GM21390 (cell line): ENCODE measurements around the gene ATP8A1.

Source experiments
- ATAC-seq: cut with Tn5 transposase; IDR thresholded peaks from one replicate; pipeline ENCODE4 v1.9.1; 2021; ENCODE audit not compliant: unreplicated experiment

ATP8A1 gene

DNA sequence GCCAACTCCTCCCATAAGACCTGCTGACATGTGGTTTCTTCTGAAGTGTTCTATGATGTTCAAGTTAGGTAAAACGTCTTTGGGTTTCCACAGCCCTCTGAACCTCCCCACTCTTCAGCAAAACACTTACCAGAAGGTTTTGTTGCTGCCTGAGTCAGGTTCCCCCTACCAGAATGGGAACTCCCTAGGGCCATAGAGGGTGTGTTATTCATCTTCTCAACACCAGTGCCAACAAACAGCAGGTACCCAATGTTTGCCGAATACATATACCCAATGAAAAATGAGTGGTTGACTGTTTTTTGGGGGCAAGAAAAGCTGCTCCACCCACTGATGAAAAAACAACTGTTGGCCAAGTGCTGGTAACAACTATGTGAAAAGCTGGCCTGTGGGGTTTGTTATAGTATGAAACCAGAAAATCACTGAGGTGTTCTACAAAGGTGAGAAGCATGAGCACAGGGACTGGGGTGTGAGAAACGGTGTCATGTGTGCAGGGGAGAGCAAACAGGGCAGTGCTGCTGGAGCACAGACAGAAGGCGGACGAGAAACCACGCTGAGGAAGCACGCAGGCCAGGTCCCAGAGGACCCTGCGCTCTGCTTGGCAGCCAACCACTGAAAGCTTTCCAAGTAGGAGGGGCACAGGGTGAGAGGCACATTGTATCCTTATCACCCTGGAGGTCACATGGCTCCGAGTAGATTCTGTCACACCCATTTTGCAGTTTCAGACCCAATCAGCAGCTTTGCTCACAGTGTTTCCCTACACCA, 28.8 kb downstream of the ATP8A1 start:
- peak; percentile 90 for ATAC-seq

DNA sequence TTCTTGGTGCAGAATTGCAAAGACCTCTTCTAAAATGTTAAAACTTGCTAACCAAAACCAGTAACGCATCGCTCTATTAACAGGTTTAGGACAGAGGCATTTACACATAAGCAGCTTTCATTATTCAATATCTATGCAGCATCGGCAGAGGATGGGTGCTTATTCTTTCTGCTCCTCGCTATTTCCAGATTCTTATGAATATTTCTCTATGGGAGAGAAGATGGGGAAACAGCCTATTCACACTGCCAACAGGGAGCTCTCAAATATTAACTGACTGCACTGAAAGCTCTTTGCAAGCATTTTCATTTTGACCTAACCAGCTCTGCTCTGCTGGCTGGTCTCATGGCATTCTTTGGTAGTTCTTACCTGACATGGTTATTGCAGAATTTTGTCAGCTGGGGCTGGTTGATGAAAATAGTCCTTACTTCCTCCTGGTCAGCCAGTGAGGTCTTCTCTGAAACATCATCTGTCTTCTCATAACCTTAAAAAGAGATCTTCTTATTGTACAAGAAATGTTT, 30.2 kb downstream of the ATP8A1 start:
- no peak for ATAC-seq

DNA sequence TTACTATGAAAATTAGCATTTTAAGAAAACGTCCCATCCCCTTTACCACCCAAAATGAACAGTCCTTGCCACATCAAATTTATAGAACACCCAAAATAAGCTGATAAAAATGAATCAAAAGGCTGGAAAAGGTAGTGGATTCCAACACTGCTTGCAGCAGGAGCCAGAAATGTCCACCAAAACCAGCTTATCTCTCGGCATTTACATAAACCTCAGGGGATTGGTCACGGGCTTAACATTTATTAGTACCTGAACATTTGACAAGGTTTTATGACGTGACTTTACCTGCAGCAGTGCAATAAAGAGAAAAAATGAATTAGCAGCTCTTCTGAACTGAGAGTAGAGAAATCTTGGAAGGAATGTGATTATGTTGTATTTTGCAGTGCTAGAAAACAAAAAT, 31.6 kb downstream of the ATP8A1 start:
- ATAC-seq = no peak

GRCh38 chr4:42624551-42624950, 32.4 kb downstream of the ATP8A1 start:
- ATAC-seq = no peak

DNA sequence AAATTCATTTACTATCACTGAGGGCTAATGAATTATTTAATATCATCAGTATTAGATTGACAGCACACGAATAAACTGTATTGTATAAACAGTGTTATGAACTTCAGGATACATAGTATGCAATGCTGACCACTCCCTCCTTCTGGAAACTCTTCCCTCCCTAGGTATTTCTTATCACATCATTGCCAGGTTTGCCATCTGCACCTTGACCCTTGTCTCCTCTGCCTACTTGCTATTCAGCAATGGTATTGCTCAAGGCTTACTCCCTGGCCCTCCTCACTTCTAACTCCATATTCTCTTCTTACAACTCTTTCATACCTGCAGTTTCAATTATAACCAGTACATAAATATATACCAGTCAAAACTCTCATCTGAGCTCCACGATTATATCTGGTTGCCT, 38.9 kb downstream of the ATP8A1 start:
- no peak for ATAC-seq

- ATAC-seq = no peak
Observed at GRCh38 chr4:42617030-42617429, 39.9 kb downstream of the ATP8A1 start.

DNA sequence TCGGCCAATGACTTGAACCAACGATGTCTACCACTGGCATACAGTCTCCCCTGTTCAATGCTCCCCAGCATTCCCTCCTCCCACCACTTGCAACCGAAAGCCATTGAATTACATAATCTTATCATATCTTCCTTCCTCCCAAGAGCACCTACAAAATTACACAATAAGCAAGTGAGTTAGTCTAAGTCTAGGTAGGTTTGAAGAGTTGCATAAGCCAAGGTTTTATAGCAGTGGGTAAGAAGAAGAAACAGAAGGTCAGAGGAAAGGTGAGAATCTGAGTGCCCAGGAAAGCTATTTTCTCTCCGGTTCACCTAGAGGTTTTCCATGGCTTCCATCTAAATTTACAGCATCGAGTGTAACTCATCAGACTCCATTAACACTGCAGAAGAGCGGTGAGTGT, 40.3 kb downstream of the ATP8A1 start:
- ATAC-seq = no peak

DNA sequence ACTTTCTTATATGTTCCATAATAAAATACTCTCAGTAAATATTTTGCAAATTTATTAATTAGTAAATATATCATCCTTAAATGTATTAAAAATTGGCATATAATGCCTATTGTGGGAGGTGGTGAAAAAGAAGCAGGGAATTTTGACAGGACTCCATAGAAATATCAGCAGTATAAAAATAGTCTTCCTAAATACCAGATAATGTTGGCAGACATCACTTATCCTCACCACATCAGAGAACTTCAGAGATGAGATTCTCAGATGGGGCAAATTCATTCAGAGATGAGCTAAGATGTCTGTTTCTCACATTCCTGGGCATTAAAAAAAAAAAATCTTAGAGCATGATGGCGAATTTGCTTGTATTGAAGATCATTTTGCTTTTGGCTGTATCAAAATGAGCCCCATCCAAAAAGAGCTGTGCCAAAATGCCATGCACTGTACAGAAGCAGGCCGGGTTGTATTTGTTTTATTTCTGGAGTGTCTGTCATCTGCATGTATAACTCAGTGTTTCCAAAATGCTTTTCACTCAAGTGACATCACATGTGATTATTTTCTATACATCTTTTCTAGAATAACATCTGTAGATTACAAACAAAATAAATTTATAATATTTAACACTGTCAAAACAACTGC, 41.7 kb downstream of the ATP8A1 start:
- no peak for ATAC-seq

DNA sequence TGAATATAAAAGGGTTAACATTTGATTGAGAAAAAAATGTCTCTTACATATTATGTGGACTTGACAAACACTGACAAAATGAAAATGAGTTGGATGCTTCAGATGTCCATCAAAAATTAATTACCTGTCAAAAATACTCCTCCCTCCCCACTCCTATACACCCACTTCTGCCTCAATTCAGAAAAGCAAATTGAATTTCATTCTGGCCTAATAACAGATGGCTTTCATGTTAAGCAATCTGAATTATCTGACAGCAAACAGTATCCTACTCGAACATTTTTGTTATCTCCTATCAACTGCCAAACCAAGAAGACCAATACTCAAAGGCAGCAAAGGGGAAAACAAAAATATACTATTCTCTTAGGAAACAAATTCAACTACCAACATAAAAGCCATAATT, 44.0 kb downstream of the ATP8A1 start:
- no peak for ATAC-seq

- ATAC-seq = no peak
Observed at GRCh38 chr4:42610941-42611340, 46.0 kb downstream of the ATP8A1 start.

- ATAC-seq = no peak
Observed at GRCh38 chr4:42609051-42609450, 47.9 kb downstream of the ATP8A1 start.

- no peak for ATAC-seq
Observed at GRCh38 chr4:42608551-42608950, 48.4 kb downstream of the ATP8A1 start.

GRCh38 chr4:42607011-42607726, 49.7 kb downstream of the ATP8A1 start:
- no peak for ATAC-seq

DNA sequence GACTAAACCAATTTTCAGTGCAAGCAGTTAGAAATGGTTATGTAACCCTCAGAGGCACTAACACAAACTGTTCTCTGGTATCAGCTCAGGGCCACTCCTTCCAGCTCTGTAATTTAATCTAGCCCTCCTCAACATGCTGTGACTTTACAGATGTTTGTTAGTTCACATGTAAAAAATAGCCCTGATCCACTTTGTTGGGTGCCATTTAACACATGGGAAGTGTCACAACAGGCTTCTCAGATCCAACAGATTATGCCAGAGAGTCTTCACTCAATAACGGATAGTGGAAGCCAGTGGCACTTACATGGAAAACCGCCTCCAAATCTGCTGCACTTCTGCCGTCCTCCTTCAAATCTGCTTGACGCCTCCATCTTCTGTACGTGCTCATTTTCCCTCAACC, 51.6 kb downstream of the ATP8A1 start:
- ATAC-seq = no peak

- ATAC-seq = no peak
Observed at GRCh38 chr4:42603862-42604261, 53.0 kb downstream of the ATP8A1 start.

DNA sequence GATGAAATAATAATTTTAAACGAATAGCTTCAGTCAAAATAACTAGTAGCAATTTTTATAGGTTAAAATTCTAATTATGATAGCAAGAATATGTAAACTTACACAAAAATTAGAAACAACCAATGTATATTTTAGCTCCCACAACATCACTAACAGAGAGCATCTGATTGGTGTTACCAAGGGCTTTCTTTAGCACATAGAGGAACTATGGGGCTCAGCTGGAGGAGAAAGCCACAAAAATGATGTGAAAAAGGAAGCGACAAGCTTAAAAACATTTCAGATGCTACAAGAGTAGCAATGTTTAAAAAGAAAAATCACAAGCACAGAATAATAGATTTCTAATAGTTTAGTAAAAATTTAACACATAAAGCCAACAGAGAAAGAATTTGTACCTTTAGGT, 56.3 kb downstream of the ATP8A1 start:
- peak; percentile 63 for ATAC-seq

DNA sequence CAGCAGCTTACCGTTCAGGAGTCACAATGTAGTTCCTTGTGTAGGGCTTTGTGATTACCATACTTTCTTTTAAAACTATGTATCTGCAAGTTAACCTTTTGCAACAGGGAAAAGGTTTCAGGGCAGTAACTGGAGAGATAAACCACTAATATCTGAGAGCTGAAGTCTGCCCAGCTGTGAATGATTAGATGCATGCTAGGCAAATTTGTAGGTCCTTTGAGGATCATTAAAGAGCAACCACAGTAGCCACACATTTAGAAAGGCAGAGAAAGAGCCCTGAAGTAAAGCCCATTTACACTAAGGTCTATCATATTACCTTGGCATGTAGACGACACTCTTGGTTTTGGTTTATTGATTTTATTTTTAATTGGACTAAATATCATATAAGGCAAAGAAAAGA, 60.0 kb downstream of the ATP8A1 start:
- ATAC-seq = peak; percentile 51

- no peak for ATAC-seq
Observed at GRCh38 chr4:42594888-42595287, 62.0 kb downstream of the ATP8A1 start.

- no peak for ATAC-seq
Observed at GRCh38 chr4:42588909-42589308, 68.0 kb downstream of the ATP8A1 start.

- ATAC-seq = no peak
Observed at GRCh38 chr4:42586775-42587174, 70.1 kb downstream of the ATP8A1 start.

- ATAC-seq = no peak
Observed at GRCh38 chr4:42579903-42580302, 77.0 kb downstream of the ATP8A1 start.

DNA sequence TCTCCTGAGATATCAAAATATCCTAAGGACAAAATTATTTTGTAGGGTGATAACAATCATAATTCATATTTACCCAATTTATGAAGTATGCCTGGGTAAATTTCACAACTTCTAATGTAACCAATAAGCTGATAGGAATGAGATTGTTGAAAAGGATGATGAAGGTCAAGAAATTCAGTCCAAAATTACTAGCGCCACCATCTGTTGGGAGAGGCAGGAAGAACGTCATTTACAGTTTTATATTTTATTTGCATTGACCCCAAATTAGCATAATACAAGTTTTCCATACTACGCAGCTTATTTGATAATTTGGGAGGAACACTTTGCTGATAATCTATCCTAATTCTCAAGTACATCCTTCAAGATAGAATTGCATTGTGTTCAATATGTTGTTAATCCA, 78.7 kb downstream of the ATP8A1 start:
- no peak for ATAC-seq
